ENCODE results near the gene CCDC80.

The CCDC80 gene, protein sequence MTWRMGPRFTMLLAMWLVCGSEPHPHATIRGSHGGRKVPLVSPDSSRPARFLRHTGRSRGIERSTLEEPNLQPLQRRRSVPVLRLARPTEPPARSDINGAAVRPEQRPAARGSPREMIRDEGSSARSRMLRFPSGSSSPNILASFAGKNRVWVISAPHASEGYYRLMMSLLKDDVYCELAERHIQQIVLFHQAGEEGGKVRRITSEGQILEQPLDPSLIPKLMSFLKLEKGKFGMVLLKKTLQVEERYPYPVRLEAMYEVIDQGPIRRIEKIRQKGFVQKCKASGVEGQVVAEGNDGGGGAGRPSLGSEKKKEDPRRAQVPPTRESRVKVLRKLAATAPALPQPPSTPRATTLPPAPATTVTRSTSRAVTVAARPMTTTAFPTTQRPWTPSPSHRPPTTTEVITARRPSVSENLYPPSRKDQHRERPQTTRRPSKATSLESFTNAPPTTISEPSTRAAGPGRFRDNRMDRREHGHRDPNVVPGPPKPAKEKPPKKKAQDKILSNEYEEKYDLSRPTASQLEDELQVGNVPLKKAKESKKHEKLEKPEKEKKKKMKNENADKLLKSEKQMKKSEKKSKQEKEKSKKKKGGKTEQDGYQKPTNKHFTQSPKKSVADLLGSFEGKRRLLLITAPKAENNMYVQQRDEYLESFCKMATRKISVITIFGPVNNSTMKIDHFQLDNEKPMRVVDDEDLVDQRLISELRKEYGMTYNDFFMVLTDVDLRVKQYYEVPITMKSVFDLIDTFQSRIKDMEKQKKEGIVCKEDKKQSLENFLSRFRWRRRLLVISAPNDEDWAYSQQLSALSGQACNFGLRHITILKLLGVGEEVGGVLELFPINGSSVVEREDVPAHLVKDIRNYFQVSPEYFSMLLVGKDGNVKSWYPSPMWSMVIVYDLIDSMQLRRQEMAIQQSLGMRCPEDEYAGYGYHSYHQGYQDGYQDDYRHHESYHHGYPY

GRCh38 chr3:112640930-112641801, at the start of gene CCDC80:
TSS of gene CCDC80 (minus strand) at chr3:112641143. CDS start at chr3:112639905, 1,238 bp downstream.
- DNase-seq: no peak

- no peak for DNase-seq
Measured at GRCh38 chr3:112689989-112690388, 49.0 kb upstream of the CCDC80 start.

- no peak for DNase-seq
Measured at GRCh38 chr3:112689385-112689784, 48.4 kb upstream of the CCDC80 start.

GRCh38 chr3:112688819-112689218, 47.9 kb upstream of the CCDC80 start:
- DNase-seq: no peak

DNA sequence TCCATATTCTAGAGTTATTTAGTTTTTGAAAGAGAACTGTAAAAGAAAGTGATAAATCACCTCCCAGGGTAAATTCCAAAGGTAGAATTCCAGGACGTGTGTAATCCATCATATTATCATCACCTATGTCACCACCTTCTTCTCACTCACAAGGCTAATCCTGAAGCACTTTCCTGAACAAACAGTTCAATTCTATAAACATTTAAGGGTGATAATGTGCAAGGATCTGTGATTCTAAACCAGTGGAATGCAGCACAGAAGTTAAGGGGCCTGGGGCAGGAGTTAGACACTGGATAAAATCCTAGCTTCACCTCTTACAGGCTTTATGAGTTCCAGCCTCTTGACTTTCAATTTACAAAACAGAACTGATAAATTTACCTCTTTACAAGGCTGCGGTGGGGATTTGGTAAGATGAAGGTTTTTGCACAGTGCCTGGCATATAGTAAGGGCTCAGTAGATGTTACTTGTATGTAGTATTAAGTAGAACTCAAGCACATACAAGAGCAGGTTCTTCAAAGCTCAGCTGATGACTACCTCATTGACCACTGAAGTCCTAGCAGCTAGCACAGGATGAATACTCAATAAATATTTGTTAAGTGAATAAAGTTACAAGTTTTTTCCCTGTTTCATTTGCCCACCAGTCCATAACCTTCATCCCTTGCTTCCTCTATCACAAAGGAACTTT, 47.3 kb upstream of the CCDC80 start:
- DNase-seq: no peak

DNA sequence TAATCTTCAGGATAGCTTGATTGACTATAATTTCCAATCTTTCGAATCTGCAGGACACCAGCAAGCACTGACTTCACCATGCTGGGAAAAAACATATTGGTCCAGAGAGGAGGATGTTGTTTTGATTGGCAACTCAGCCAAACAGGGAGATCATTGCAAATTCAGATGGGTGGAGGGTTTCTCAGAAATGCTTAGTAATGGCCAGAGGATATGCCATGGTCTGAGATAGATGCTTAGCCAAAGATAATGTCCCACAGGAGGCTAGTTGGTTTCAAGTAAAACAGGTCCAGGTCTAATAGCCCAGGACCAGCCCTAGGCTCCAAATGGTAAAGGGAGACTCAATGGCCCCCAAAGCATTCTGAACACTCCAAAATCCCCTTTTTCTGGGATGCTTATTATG, 46.7 kb upstream of the CCDC80 start:
- DNase-seq: no peak

- DNase-seq: no peak
Measured at GRCh38 chr3:112687211-112687610, 46.3 kb upstream of the CCDC80 start.

- no peak for DNase-seq
Measured at GRCh38 chr3:112685956-112686799, 45.2 kb upstream of the CCDC80 start.

DNA sequence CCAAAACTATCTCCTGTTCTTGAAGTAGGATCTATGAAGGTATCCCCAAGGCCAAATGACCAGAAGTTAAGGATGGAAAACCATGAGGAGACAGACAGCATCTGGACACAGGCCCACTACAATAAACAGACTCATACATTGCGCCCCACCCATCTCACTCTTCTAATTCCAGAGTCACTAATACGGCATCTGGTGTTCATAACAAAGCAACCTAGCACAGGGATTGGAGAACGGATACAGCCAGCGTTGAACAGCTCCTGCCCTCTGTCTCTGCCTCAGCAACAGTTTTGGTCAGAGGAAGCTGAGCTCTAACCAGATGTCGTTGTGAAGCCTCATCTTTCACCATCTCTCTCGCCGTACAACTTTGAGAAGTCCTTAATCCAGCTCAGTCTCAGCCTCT, 44.5 kb upstream of the CCDC80 start:
- DNase-seq: no peak

DNA sequence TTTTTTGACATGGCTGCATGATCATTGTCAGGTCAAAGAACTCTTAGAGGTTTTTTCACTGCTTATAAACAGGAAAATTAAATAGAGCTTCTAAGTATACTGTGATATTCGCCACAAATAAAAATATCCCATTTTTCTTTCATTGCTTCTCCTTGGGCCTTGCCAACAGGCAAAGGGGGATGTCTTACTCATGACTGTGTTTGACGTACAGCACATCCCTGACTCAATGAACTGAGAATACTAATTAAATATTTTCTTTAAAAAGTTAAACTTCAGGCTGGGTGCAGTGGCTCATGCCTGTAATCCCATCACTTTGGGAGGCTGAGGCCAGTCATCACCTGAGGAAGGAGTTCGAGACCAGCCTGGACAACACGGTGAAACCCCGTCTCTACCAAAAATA, 41.4 kb upstream of the CCDC80 start:
- DNase-seq: no peak

DNA sequence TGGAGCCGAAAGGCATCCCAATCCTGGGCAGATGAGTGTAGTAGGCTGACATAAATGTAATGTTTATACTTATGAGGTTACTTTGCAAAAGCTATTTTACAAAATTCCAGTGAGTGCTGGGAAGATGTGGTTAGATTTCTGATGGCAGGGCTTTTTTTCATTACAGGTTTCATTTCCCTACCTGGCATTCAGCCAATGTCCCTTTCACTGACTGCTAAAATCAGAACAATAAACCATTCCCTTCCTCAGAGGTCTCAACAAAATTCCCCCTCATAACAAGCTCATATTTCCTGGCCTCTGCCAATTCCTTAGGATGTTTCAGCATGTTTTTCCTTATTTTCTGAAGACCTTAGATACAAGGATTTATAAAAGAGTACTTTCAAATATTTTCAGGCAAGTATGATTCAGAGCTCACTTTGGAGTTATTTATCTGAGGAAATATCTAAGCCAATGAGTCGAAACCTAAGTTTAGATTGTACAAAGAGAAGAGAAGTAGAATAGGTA, 40.9 kb upstream of the CCDC80 start:
- no peak for DNase-seq

- DNase-seq: peak; percentile 70 to 81
Measured at GRCh38 chr3:112676659-112677234, 35.8 kb upstream of the CCDC80 start.

DNA sequence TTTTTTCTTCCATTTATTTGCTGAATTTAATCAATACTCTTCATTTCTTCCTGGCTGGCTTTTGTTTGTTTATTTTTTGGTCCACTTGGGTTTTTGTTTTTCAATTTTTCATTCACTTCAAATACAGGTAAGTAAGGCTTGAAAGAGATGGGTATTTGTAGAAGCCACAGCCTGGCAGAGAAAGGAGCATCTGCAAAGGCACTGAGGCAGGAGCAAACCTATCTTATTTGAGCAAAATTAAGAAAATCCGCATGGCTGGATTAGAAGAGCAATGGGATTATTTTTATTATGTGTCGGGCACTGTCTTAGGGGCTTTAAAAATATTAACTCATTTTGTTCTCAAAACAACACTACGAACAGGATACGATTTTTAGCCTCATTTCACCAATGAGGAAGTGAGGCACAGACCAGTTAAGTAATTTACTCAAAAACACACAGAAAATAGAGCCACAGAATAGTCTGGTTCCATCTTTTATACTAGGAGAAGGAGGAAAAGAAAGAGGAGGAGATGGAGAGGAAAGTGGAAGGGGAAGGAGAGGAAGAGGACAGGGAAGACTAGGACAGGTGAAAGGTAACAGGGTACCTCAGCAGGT, 35.1 kb upstream of the CCDC80 start:
- no peak for DNase-seq

DNA sequence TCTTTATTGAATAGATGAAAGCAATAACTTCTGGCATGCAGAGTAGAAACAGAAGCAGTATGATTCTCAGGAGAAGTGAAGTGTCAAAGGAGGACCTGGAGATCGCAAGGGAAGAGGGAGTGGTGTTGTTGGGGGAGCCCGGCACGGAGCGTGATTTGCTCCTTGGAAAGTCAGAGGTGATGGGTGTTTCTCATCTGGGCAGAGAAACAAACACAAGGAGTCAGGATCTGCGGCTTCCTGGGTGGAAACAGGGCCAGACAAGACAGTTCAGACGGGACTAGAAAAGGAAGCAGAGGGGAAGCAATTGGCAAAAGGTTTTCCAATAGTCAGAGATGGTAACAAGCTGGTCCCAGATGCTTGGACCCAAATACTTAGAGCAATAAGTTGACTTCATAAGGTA, 34.4 kb upstream of the CCDC80 start:
- no peak for DNase-seq

- peak in 1 of 2 donors; percentile 22 for DNase-seq
Measured at GRCh38 chr3:112672716-112673541, 32.0 kb upstream of the CCDC80 start.

GRCh38 chr3:112671930-112672715, 31.2 kb upstream of the CCDC80 start:
- peak in 1 of 2 donors; percentile 44 for DNase-seq

DNA sequence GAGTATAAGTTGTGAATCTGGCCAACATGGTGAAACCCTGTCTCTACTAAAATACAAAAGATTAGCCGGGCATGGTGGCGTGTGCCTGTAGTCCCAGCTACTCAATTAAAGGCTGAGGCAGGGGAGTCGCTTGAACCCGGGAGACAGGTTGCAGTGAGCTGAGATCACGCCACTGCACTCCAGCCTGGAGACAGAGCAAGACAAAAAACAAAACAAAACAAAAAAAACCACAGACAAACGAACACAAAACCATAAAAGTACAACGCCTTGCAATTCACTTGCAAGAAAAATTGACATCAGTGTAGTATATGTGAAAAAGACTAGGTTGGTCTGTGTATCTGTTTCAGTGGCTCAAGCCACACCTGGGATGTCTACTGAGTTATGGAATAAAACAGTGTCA, 29.9 kb upstream of the CCDC80 start:
- DNase-seq: peak in 1 of 2 donors; percentile 17

DNA sequence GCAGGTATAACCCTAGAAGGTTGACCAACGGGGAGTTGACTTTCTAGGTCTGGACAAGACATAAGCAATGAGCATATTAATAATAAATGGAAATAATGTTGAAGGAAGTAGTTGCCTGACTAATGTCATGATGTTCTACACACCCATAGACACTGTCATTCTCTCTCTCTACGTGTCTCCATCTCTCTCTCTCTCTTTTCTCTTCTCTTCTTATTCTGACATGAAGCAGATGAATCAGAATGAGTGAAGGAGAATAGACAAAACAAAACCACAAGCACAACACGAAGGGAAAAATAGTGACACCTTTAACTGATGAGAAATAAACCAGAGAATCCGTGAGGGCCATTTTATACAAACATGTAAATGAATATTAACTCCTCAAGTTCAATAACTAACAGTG, 26.7 kb upstream of the CCDC80 start:
- DNase-seq: no peak
